K562 (cell line): Measurements from ENCODE around the gene ARPC1A. TPM values are rescaled to one million over a fixed set of nuclear protein-coding genes. Genes with fewer than 3 reads are reported as not detected.

Experiments
- ASH1L ChIP-seq: fragments of 450-650 bp; IDR thresholded peaks from 2 replicates; pipeline ENCODE4 v1.6.1; 2018; ENCODE audit warnings: borderline replicate concordance, mild to moderate bottlenecking, low read depth; ENCODE audit not compliant: partially characterized antibody
- ATF1 ChIP-seq, 2 experiments: fragments of 450-650 bp in 1 of 2; IDR thresholded peaks; 2 replicates each; pipeline ENCODE4 v1.6.1; 2016; ENCODE audit warnings: missing compliant biosample characterization in 1 of 2, missing genetic modification characterization in 1 of 2
- BCLAF1 ChIP-seq, 2 experiments: fragments of 450-650 bp in 1 of 2; IDR thresholded peaks; 2 replicates each; pipeline ENCODE4 v1.6.1; 2011 to 2017; ENCODE audit warnings: low read depth in 2 of 2, antibody characterized with exemption in 1 of 2, borderline replicate concordance in 1 of 2, low read length in 1 of 2, mild to moderate bottlenecking in 1 of 2, mixed read lengths in 1 of 2; ENCODE audit not compliant: control insufficient read depth in 1 of 2
- CREB1 ChIP-seq, 2 experiments: sonication (generic) in 1 of 2; formaldehyde crosslinking in 1 of 2; IDR thresholded peaks; 2 replicates each; pipeline versions ENCODE4 v1.6.1 to v1.8.0; 2012 to 2022; ENCODE audit warnings: inconsistent platforms in 1 of 2, mild to moderate bottlenecking in 1 of 2, missing genetic modification reagents in 1 of 2, moderate library complexity in 1 of 2
- EWSR1 ChIP-seq: fragments of 450-650 bp; IDR thresholded peaks from 2 replicates; pipeline ENCODE4 v1.6.1; 2018; ENCODE audit warnings: borderline replicate concordance, mild to moderate bottlenecking, low read depth, moderate library complexity; ENCODE audit not compliant: partially characterized antibody
- FOS ChIP-seq: IDR thresholded peaks from 3 replicates; pipeline ENCODE4 v1.6.1; 2011; ENCODE audit not compliant: insufficient read length; ENCODE audit errors: extremely low read depth
- FOXA3 ChIP-seq, 2 experiments: fragments of 450-650 bp in 1 of 2; sonication (generic) in 1 of 2; formaldehyde crosslinking; IDR thresholded peaks in 1 of 2; conservative IDR thresholded peaks in 1 of 2; 2 replicates each; pipeline versions ENCODE4 v1.4.0 to v1.8.0; 2020 to 2022; ENCODE audit warnings: mild to moderate bottlenecking in 2 of 2, missing genetic modification reagents in 1 of 2
- GATAD2B ChIP-seq: fragments of 450-650 bp; IDR thresholded peaks from 2 replicates; pipeline ENCODE4 v1.6.1; 2017; ENCODE audit warnings: mild to moderate bottlenecking, borderline replicate concordance
- MCM5 ChIP-seq: fragments of 450-650 bp; IDR thresholded peaks from 2 replicates; pipeline ENCODE4 v1.6.1; 2016; ENCODE audit warnings: low read depth
- MCM7 ChIP-seq, 2 experiments: fragments of 450-650 bp; IDR thresholded peaks; 2 replicates each; pipeline ENCODE4 v1.6.1; 2016 to 2018
- NUFIP1 ChIP-seq: fragments of 450-650 bp; IDR thresholded peaks from 2 replicates; pipeline ENCODE4 v1.6.1; 2018; ENCODE audit not compliant: partially characterized antibody
- POLR2A ChIP-seq: fragments of 450-650 bp; conservative IDR thresholded peaks from 2 replicates; pipeline ENCODE4 v1.6.1; 2016
- PTBP1 ChIP-seq: fragments of 200-400 bp; formaldehyde crosslinking; IDR thresholded peaks from 2 replicates; pipeline ENCODE4 v1.6.1; 2017; ENCODE audit warnings: low read depth, low read length
- RCOR1 ChIP-seq, 2 experiments: IDR thresholded peaks; 2 replicates each; pipeline ENCODE4 v1.6.1; 2012; ENCODE audit warnings: low read depth in 2 of 2, low read length in 2 of 2, borderline replicate concordance in 1 of 2, improper control_type of control experiment in 1 of 2
- ZNF197 ChIP-seq: fragments of 200-800 bp; sonication (Bioruptor generic); IDR thresholded peaks from 2 replicates; pipeline ENCODE4 v1.6.1; 2016; ENCODE audit warnings: low read depth, missing genetic modification characterization, missing compliant biosample characterization
- ZNF23 ChIP-seq: fragments of 250-450 bp; sonication (Bioruptor Pico); IDR thresholded peaks from 2 replicates; pipeline ENCODE4 v1.4.0; 2020; ENCODE audit warnings: mild to moderate bottlenecking
- ZNF766 ChIP-seq: fragments of 200-800 bp; sonication (Bioruptor generic); conservative IDR thresholded peaks from 2 replicates; pipeline ENCODE4 v1.6.1; 2016; ENCODE audit warnings: missing genetic modification characterization, missing compliant biosample characterization
- polyA plus RNA-seq, 8 experiments: library from polyadenylated mRNA; depleted of rRNA in 4 of 8; stranded (reverse) in 5 of 8; unstranded in 3 of 8; fragments of >200 nt; fragmentation: Nextera tagmentation in 2 of 8; fragmentation: Illumina TruSeq in 1 of 8; extraction: Ambion mirVana in 2 of 8; extraction: Trizol in 1 of 8; gene quantifications; 2 replicates each; pipeline versions ENCODE4 v1.2.1 to v1.2.3, GENCODE V29; 2011 to 2014; ENCODE audit warnings: inconsistent platforms in 1 of 8, missing spikeins in 1 of 8
- total RNA-seq, 7 experiments: library from RNA; depleted of rRNA in 6 of 7; stranded (reverse); fragments of >200 nt in 6 of 7; fragmentation: Illumina TruSeq in 2 of 7; extraction: Trizol in 2 of 7; gene quantifications; 2 replicates each; pipeline versions ENCODE4 v1.2.1 to v1.2.3, GENCODE V29; 2011 to 2021; ENCODE audit warnings: low replicate concordance in 1 of 7
- TF ChIP-seq, protein P1 (sequence below): fragments of 450-650 bp; IDR thresholded peaks from 2 replicates; pipeline ENCODE4 v1.6.1; 2016; ENCODE audit warnings: low read depth, mild to moderate bottlenecking, moderate library complexity
- TF ChIP-seq, protein P2 (sequence below): fragments of 450-650 bp; IDR thresholded peaks from 2 replicates; pipeline ENCODE4 v1.6.1; 2017; ENCODE audit warnings: antibody characterized with exemption, mild to moderate bottlenecking
- TF ChIP-seq, protein P3 (sequence below): sonication (generic); formaldehyde crosslinking; IDR thresholded peaks from 2 replicates; pipeline ENCODE4 v1.8.0; 2022; ENCODE audit warnings: missing genetic modification reagents, mild to moderate bottlenecking, borderline replicate concordance

Gene ARPC1A
- total and polyA plus RNA-seq, 9 of the 15 experiments (the other 6 are each of a cell fraction or from before 2014, with no cell fraction given): 39.5 to 151 (median 86.1) TPM

- no peak for TF ChIP-seq CREB1 (IDR thresholded peaks at IDR 0.05)
- TF ChIP-seq CREB1 (CRISPR knock-in tag; IDR thresholded peaks at IDR 0.05): no peak
- TF ChIP-seq FOS: no peak
- no peak for TF ChIP-seq MCM5
- no peak for TF ChIP-seq RCOR1 (IDR thresholded peaks at IDR 0.05; ENCODE audit: borderline replicate concordance in 1 of 2, low read depth in 2 of 2, low read length in 2 of 2)
- TF ChIP-seq NUFIP1: no peak
- TF ChIP-seq, protein P1, sequence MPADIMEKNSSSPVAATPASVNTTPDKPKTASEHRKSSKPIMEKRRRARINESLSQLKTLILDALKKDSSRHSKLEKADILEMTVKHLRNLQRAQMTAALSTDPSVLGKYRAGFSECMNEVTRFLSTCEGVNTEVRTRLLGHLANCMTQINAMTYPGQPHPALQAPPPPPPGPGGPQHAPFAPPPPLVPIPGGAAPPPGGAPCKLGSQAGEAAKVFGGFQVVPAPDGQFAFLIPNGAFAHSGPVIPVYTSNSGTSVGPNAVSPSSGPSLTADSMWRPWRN: peak; percentile 33; the same call in 1 of the 2 replicates
- TF ChIP-seq ASH1L: peak; percentile 55
- TF ChIP-seq, protein P2, sequence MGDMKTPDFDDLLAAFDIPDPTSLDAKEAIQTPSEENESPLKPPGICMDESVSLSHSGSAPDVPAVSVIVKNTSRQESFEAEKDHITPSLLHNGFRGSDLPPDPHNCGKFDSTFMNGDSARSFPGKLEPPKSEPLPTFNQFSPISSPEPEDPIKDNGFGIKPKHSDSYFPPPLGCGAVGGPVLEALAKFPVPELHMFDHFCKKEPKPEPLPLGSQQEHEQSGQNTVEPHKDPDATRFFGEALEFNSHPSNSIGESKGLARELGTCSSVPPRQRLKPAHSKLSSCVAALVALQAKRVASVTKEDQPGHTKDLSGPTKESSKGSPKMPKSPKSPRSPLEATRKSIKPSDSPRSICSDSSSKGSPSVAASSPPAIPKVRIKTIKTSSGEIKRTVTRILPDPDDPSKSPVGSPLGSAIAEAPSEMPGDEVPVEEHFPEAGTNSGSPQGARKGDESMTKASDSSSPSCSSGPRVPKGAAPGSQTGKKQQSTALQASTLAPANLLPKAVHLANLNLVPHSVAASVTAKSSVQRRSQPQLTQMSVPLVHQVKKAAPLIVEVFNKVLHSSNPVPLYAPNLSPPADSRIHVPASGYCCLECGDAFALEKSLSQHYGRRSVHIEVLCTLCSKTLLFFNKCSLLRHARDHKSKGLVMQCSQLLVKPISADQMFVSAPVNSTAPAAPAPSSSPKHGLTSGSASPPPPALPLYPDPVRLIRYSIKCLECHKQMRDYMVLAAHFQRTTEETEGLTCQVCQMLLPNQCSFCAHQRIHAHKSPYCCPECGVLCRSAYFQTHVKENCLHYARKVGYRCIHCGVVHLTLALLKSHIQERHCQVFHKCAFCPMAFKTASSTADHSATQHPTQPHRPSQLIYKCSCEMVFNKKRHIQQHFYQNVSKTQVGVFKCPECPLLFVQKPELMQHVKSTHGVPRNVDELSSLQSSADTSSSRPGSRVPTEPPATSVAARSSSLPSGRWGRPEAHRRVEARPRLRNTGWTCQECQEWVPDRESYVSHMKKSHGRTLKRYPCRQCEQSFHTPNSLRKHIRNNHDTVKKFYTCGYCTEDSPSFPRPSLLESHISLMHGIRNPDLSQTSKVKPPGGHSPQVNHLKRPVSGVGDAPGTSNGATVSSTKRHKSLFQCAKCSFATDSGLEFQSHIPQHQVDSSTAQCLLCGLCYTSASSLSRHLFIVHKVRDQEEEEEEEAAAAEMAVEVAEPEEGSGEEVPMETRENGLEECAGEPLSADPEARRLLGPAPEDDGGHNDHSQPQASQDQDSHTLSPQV: no peak
- no peak for TF ChIP-seq BCLAF1 (IDR thresholded peaks at IDR 0.05; ENCODE audit: borderline replicate concordance in 1 of 2, control insufficient read depth in 1 of 2, low read depth in 2 of 2, low read length in 1 of 2)
- peak in 1 of 2 experiments; percentile 63; a peak in 1 of 4 replicates for TF ChIP-seq MCM7 (IDR thresholded peaks at IDR 0.05)
- TF ChIP-seq, protein P3, sequence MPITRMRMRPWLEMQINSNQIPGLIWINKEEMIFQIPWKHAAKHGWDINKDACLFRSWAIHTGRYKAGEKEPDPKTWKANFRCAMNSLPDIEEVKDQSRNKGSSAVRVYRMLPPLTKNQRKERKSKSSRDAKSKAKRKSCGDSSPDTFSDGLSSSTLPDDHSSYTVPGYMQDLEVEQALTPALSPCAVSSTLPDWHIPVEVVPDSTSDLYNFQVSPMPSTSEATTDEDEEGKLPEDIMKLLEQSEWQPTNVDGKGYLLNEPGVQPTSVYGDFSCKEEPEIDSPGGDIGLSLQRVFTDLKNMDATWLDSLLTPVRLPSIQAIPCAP (CRISPR knock-in tag): no peak
- no peak for TF ChIP-seq ZNF197 (CRISPR knock-in tag)
- no peak for TF ChIP-seq EWSR1
- TF ChIP-seq POLR2A: no peak; the same call in 1 of the 2 replicates
- no peak for TF ChIP-seq ZNF766 (CRISPR knock-in tag)
- no peak for TF ChIP-seq PTBP1
- no peak for TF ChIP-seq GATAD2B
- no peak for TF ChIP-seq ZNF23 (CRISPR knock-in tag)
- TF ChIP-seq FOXA3 (CRISPR knock-in tag; conservative IDR thresholded peaks at IDR 0.05 in 1 of 2, IDR thresholded peaks at IDR 0.05 in 1 of 2): no peak
- TF ChIP-seq ATF1 (CRISPR knock-in tag; IDR thresholded peaks at IDR 0.05): no peak
- TF ChIP-seq ATF1 (tag; IDR thresholded peaks at IDR 0.05): no peak
These were observed 83.5 kb downstream of the ARPC1A start (continued) for GRCh38 chr7:99409192-99409572.
